HepG2 (cell line): ENCODE results near the gene KIF20A. TPM values are rescaled to one million over a fixed set of nuclear protein-coding genes. Genes with fewer than 3 reads are reported as not detected.

Experiments
- FOXC1 ChIP-seq: sonication (generic); formaldehyde crosslinking; IDR thresholded peaks from 2 replicates; pipeline ENCODE4 v1.8.0; 2022; ENCODE audit warnings: mild to moderate bottlenecking, missing genetic modification reagents, borderline replicate concordance
- IKZF4 ChIP-seq: sonication (generic); formaldehyde crosslinking; IDR thresholded peaks from 2 replicates; pipeline ENCODE4 v1.5.1; 2020; ENCODE audit warnings: borderline replicate concordance, mild to moderate bottlenecking, low read depth, missing genetic modification reagents; ENCODE audit errors: not compliant biosample characterization
- KAT7 ChIP-seq: IDR thresholded peaks from 2 replicates; pipeline ENCODE4 v1.6.1; 2018; ENCODE audit warnings: borderline replicate concordance, missing compliant biosample characterization
- MAZ ChIP-seq, 2 experiments: sonication (generic) in 1 of 2; formaldehyde crosslinking in 1 of 2; IDR thresholded peaks; 2 replicates each; pipeline versions ENCODE4 v1.5.0 to v1.6.1; 2012 to 2020; ENCODE audit warnings: low read depth in 2 of 2, mild to moderate bottlenecking in 2 of 2, borderline replicate concordance in 1 of 2, improper control_type of control experiment in 1 of 2, low read length in 1 of 2, missing genetic modification reagents in 1 of 2, moderate library complexity in 1 of 2
- YEATS2 ChIP-seq: sonication (generic); formaldehyde crosslinking; IDR thresholded peaks from 2 replicates; pipeline ENCODE4 v1.4.0; 2020; ENCODE audit warnings: missing genetic modification reagents, borderline replicate concordance
- ZBTB1 ChIP-seq: sonication (generic); formaldehyde crosslinking; IDR thresholded peaks from 2 replicates; pipeline ENCODE4 v1.4.0; 2020; ENCODE audit warnings: missing genetic modification reagents, borderline replicate concordance
- ZNF589 ChIP-seq: sonication (generic); formaldehyde crosslinking; conservative IDR thresholded peaks from 2 replicates; pipeline ENCODE4 v1.8.0; 2022; ENCODE audit warnings: mild to moderate bottlenecking, moderate library complexity, missing genetic modification reagents
- ZNF607 ChIP-seq: sonication (generic); formaldehyde crosslinking; IDR thresholded peaks from 2 replicates; pipeline ENCODE4 v1.5.1; 2020; ENCODE audit warnings: missing genetic modification reagents, mild to moderate bottlenecking, borderline replicate concordance
- ZNF761 ChIP-seq: sonication (generic); formaldehyde crosslinking; conservative IDR thresholded peaks from 2 replicates; pipeline ENCODE4 v1.4.0; 2020; ENCODE audit warnings: mild to moderate bottlenecking, missing genetic modification reagents
- polyA plus RNA-seq, 8 experiments: library from polyadenylated mRNA; depleted of rRNA in 3 of 8; stranded (reverse) in 7 of 8; unstranded in 1 of 8; fragments of >200 nt; fragmentation: Illumina TruSeq in 4 of 8; extraction: Trizol in 4 of 8; gene quantifications; 2 replicates each; pipeline versions ENCODE4 v1.2.1 to v1.2.3, GENCODE V29; 2011 to 2016; ENCODE audit warnings: low read depth in 4 of 8, missing spikeins in 1 of 8, mixed read lengths in 1 of 8; ENCODE audit not compliant: insufficient read depth in 1 of 8
- total RNA-seq, 5 experiments: library from RNA; depleted of rRNA; stranded (reverse); fragments of >200 nt; fragmentation: Illumina TruSeq; extraction: Trizol; gene quantifications; 2 replicates each; pipeline ENCODE4 v1.2.3, GENCODE V29; 2016; ENCODE audit warnings: low read depth in 1 of 5
- TF ChIP-seq, protein P1 (sequence below): sonication (generic); formaldehyde crosslinking; IDR thresholded peaks from 2 replicates; pipeline ENCODE4 v1.4.0; 2020; ENCODE audit warnings: missing genetic modification reagents
- TF ChIP-seq, protein P2 (sequence below): sonication (generic); formaldehyde crosslinking; IDR thresholded peaks from 2 replicates; pipeline ENCODE4 v1.4.0; 2020; ENCODE audit warnings: missing genetic modification reagents
- TF ChIP-seq, protein P3 (sequence below): sonication (generic); formaldehyde crosslinking; IDR thresholded peaks from 2 replicates; pipeline ENCODE4 v1.5.1; 2020; ENCODE audit warnings: mild to moderate bottlenecking, moderate library complexity, missing genetic modification reagents
- TF ChIP-seq, protein P4 (sequence below): sonication (generic); formaldehyde crosslinking; IDR thresholded peaks from 2 replicates; pipeline ENCODE4 v1.4.0; 2020; ENCODE audit warnings: mild to moderate bottlenecking, missing genetic modification reagents
- TF ChIP-seq, protein P5 (sequence below): sonication (generic); formaldehyde crosslinking; IDR thresholded peaks from 2 replicates; pipeline ENCODE4 v1.9.0; 2021; ENCODE audit warnings: missing genetic modification reagents, borderline replicate concordance

The KIF20A gene
- total and polyA plus RNA-seq, 2 of the 13 experiments (the other 11 are each of a cell fraction or from before 2014, with no cell fraction given): 17.1 to 66.8 TPM

DNA sequence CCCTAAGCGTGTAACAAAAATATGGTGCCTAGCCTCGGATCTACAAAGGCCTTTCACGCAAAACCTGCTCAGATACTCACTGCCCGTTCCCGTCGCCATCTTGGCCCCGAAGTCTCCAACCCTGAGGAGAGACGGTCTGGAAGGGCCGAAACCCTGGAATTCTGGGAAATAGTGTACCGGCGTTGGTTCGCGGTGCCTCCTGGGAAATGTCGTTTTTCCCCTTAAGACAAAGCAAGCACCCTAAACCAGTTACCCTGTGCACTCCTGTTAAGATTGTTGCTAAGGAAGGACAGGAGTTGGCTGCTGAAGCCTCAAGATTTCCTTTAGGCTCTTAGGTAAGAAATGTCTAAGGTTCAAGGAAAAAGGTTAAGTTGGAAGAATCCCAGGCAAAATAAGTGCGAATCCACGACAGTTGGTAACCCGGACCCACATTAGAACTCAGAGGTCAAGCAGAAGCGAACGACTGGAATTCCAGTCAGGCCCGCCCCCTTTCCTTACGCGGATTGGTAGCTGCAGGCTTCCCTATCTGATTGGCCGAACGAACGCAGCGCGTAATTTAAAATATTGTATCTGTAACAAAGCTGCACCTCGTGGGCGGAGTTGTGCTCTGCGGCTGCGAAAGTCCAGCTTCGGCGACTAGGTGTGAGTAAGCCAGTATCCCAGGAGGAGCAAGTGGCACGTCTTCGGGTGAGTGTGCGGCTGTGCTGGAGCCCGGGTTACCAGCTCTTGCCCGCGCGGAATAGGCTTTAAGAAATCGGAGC lies at the start of gene KIF20A, which contains the start of gene BRD8 (continued):
- TF ChIP-seq, protein P1, sequence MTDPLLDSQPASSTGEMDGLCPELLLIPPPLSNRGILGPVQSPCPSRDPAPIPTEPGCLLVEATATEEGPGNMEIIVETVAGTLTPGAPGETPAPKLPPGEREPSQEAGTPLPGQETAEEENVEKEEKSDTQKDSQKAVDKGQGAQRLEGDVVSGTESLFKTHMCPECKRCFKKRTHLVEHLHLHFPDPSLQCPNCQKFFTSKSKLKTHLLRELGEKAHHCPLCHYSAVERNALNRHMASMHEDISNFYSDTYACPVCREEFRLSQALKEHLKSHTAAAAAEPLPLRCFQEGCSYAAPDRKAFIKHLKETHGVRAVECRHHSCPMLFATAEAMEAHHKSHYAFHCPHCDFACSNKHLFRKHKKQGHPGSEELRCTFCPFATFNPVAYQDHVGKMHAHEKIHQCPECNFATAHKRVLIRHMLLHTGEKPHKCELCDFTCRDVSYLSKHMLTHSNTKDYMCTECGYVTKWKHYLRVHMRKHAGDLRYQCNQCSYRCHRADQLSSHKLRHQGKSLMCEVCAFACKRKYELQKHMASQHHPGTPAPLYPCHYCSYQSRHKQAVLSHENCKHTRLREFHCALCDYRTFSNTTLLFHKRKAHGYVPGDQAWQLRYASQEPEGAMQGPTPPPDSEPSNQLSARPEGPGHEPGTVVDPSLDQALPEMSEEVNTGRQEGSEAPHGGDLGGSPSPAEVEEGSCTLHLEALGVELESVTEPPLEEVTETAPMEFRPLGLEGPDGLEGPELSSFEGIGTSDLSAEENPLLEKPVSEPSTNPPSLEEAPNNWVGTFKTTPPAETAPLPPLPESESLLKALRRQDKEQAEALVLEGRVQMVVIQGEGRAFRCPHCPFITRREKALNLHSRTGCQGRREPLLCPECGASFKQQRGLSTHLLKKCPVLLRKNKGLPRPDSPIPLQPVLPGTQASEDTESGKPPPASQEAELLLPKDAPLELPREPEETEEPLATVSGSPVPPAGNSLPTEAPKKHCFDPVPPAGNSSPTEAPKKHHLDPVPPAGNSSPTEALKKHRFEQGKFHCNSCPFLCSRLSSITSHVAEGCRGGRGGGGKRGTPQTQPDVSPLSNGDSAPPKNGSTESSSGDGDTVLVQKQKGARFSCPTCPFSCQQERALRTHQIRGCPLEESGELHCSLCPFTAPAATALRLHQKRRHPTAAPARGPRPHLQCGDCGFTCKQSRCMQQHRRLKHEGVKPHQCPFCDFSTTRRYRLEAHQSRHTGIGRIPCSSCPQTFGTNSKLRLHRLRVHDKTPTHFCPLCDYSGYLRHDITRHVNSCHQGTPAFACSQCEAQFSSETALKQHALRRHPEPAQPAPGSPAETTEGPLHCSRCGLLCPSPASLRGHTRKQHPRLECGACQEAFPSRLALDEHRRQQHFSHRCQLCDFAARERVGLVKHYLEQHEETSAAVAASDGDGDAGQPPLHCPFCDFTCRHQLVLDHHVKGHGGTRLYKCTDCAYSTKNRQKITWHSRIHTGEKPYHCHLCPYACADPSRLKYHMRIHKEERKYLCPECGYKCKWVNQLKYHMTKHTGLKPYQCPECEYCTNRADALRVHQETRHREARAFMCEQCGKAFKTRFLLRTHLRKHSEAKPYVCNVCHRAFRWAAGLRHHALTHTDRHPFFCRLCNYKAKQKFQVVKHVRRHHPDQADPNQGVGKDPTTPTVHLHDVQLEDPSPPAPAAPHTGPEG: 0 out of 2 replicates have a peak, but pooled peaks have one; percentile 38
- TF ChIP-seq YEATS2 (CRISPR knock-in tag) (peak; percentile 79; the same call in 1 of the 2 replicates), KAT7 (CRISPR knock-in tag) (no peak; the same call in 1 of the 2 replicates), ZNF589 (CRISPR knock-in tag) (no peak), MAZ (IDR thresholded peaks at IDR 0.05; ENCODE audit: borderline replicate concordance, low read depth, low read length) (no peak), MAZ (CRISPR knock-in tag; IDR thresholded peaks at IDR 0.05; ENCODE audit: low read depth) (peak; percentile 65), IKZF4 (CRISPR knock-in tag) (no peak), FOXC1 (CRISPR knock-in tag) (no peak), ZNF761 (0 out of 2 replicates have a peak, but pooled peaks have one; percentile 32), ZBTB1 (CRISPR knock-in tag) (no peak), ZNF607 (CRISPR knock-in tag) (0 out of 2 replicates have a peak, but pooled peaks have one; percentile 62)
- TF ChIP-seq, protein P2, sequence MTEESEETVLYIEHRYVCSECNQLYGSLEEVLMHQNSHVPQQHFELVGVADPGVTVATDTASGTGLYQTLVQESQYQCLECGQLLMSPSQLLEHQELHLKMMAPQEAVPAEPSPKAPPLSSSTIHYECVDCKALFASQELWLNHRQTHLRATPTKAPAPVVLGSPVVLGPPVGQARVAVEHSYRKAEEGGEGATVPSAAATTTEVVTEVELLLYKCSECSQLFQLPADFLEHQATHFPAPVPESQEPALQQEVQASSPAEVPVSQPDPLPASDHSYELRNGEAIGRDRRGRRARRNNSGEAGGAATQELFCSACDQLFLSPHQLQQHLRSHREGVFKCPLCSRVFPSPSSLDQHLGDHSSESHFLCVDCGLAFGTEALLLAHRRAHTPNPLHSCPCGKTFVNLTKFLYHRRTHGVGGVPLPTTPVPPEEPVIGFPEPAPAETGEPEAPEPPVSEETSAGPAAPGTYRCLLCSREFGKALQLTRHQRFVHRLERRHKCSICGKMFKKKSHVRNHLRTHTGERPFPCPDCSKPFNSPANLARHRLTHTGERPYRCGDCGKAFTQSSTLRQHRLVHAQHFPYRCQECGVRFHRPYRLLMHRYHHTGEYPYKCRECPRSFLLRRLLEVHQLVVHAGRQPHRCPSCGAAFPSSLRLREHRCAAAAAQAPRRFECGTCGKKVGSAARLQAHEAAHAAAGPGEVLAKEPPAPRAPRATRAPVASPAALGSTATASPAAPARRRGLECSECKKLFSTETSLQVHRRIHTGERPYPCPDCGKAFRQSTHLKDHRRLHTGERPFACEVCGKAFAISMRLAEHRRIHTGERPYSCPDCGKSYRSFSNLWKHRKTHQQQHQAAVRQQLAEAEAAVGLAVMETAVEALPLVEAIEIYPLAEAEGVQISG (CRISPR knock-in tag): peak; percentile 87
- TF ChIP-seq, protein P3, sequence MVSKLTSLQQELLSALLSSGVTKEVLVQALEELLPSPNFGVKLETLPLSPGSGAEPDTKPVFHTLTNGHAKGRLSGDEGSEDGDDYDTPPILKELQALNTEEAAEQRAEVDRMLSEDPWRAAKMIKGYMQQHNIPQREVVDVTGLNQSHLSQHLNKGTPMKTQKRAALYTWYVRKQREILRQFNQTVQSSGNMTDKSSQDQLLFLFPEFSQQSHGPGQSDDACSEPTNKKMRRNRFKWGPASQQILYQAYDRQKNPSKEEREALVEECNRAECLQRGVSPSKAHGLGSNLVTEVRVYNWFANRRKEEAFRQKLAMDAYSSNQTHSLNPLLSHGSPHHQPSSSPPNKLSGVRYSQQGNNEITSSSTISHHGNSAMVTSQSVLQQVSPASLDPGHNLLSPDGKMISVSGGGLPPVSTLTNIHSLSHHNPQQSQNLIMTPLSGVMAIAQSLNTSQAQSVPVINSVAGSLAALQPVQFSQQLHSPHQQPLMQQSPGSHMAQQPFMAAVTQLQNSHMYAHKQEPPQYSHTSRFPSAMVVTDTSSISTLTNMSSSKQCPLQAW (CRISPR knock-in tag): peak; percentile 49
- TF ChIP-seq, protein P4, sequence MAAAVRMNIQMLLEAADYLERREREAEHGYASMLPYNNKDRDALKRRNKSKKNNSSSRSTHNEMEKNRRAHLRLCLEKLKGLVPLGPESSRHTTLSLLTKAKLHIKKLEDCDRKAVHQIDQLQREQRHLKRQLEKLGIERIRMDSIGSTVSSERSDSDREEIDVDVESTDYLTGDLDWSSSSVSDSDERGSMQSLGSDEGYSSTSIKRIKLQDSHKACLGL (CRISPR knock-in tag): peak; percentile 99; the same call in 1 of the 2 replicates
- TF ChIP-seq, protein P5, sequence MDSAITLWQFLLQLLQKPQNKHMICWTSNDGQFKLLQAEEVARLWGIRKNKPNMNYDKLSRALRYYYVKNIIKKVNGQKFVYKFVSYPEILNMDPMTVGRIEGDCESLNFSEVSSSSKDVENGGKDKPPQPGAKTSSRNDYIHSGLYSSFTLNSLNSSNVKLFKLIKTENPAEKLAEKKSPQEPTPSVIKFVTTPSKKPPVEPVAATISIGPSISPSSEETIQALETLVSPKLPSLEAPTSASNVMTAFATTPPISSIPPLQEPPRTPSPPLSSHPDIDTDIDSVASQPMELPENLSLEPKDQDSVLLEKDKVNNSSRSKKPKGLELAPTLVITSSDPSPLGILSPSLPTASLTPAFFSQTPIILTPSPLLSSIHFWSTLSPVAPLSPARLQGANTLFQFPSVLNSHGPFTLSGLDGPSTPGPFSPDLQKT: no peak
